ENCODE data around the gene JPH4. TPM values are rescaled to one million over a fixed set of nuclear protein-coding genes. Genes with fewer than 3 reads are reported as not detected.
"Not testable (repeated sequence)": the region's sequence is repeated elsewhere in the genome, so short reads cannot be mapped to it uniquely, and the experiment has no call there.

Gene JPH4
- total RNA-seq, 1 donor from 2014 or later = 6.2 TPM

- DNase-seq (no peak), ATAC-seq (no peak)
- no peak for TF ChIP-seq CTCF (IDR thresholded peaks at IDR 0.05)
- H3K27me3 ChIP-seq = no peaks in the 10 kb centered on the region
- H3K4me3 ChIP-seq = no peak overlapping the region
- intact Hi-C loops (cut with DNase I) = no loop called here
- H3K4me1 ChIP-seq = no peaks in the 10 kb centered on the region
- H3K36me3 ChIP-seq = no peaks in the 10 kb centered on the region
- H3K9me3 ChIP-seq = no peaks in the 10 kb centered on the region
- no peak overlapping the region for H3K27ac ChIP-seq
Observed at GRCh38 chr14:23601845-23602180, 23.2 kb upstream of the JPH4 start.

- Histone ChIP-seq H3K4me3 (no peak overlapping the region), H3K27ac (no peak overlapping the region), H3K9me3 (no peaks in the 10 kb centered on the region), H3K27me3 (no peaks in the 10 kb centered on the region), H3K4me1 (no peaks in the 10 kb centered on the region), H3K36me3 (no peaks in the 10 kb centered on the region)
- ATAC-seq = no peak
- TF ChIP-seq CTCF (IDR thresholded peaks at IDR 0.05) = no peak
- intact Hi-C loops (cut with DNase I) = no loop called here
- no peak for DNase-seq
Observed at GRCh38 chr14:23601424-23601823, 22.8 kb upstream of the JPH4 start.

GRCh38 chr14:23600806-23601205 lies 22.2 kb upstream of the JPH4 start:
- ATAC-seq (no peak), DNase-seq (no peak)
- H3K27ac ChIP-seq = no peak overlapping the region
- no peaks in the 10 kb centered on the region for H3K27me3 ChIP-seq
- no peak for TF ChIP-seq CTCF (IDR thresholded peaks at IDR 0.05)
- no peaks in the 10 kb centered on the region for H3K4me1 ChIP-seq
- H3K4me3 ChIP-seq = no peak overlapping the region
- H3K9me3 ChIP-seq = no peaks in the 10 kb centered on the region
- intact Hi-C loops (cut with DNase I) = no loop called here
- no peaks in the 10 kb centered on the region for H3K36me3 ChIP-seq

GRCh38 chr14:23600322-23600707 lies 21.7 kb upstream of the JPH4 start:
- H3K4me3 ChIP-seq = no peak overlapping the region
- no peak for TF ChIP-seq CTCF (IDR thresholded peaks at IDR 0.05)
- no peaks in the 10 kb centered on the region for H3K27me3 ChIP-seq
- H3K9me3 ChIP-seq = no peaks in the 10 kb centered on the region
- intact Hi-C loops (cut with DNase I) = no loop called here
- H3K27ac ChIP-seq = no peak overlapping the region
- H3K4me1 ChIP-seq = no peaks in the 10 kb centered on the region
- ATAC-seq (no peak), DNase-seq (no peak)
- H3K36me3 ChIP-seq = no peaks in the 10 kb centered on the region

- H3K36me3 ChIP-seq; DNase-seq; ATAC-seq; H3K4me3 ChIP-seq; H3K4me1 ChIP-seq; H3K27me3 ChIP-seq; H3K9me3 ChIP-seq; intact Hi-C loops (cut with DNase I); H3K27ac ChIP-seq: not testable (repeated sequence)
Observed at GRCh38 chr14:23594191-23594590, 15.6 kb upstream of the JPH4 start.

- no peak for TF ChIP-seq CTCF (IDR thresholded peaks at IDR 0.05)
- intact Hi-C loops (cut with DNase I) = no loop called here
Observed at GRCh38 chr14:23590198-23590597, 11.6 kb upstream of the JPH4 start.

More at GRCh38 chr14:23590198-23590597, 11.6 kb upstream of the JPH4 start:
- Histone ChIP-seq H3K27me3 (no peaks in the 10 kb centered on the region), H3K9me3 (no peaks in the 10 kb centered on the region), H3K4me1 (peaks cover 5% of the 10 kb centered on the region), H3K4me3 (no peak overlapping the region), H3K36me3 (no peaks in the 10 kb centered on the region), H3K27ac (no peak overlapping the region)
- DNase-seq (no peak), ATAC-seq (no peak)
